ENCODE data around the gene USP2.

Gene USP2

GRCh38 chr11:119381181-119381988 is at the start of gene USP2:
USP2 (minus strand) TSS chr11:119381690; CDS start chr11:119373480, 8,210 bp downstream.
- peak; percentile 97 for DNase-seq (ENCODE audit: low spot score)

- DNase-seq (ENCODE audit: low spot score) = no peak
These were observed 45.8 kb upstream of the USP2 start for GRCh38 chr11:119427279-119427678.

- no peak for DNase-seq (ENCODE audit: low spot score)
These were observed 44.7 kb upstream of the USP2 start for GRCh38 chr11:119426142-119426541.

- DNase-seq (ENCODE audit: low spot score) = no peak
These were observed 43.3 kb upstream of the USP2 start for GRCh38 chr11:119424775-119425174.

- DNase-seq (ENCODE audit: low spot score) = no peak
These were observed 42.8 kb upstream of the USP2 start for GRCh38 chr11:119424276-119424675.

- peak; percentile 24 for DNase-seq (ENCODE audit: low spot score)
These were observed 42.2 kb upstream of the USP2 start for GRCh38 chr11:119423509-119424254.

- DNase-seq (ENCODE audit: low spot score) = peak; percentile 83
These were observed 41.5 kb upstream of the USP2 start, which contains the start of gene THY1 for GRCh38 chr11:119422809-119423508. THY1 (minus strand) TSS chr11:119423172; CDS start chr11:119420905, 2,267 bp downstream.

- DNase-seq (ENCODE audit: low spot score) = peak; percentile 57
These were observed 40.7 kb upstream of the USP2 start for GRCh38 chr11:119421941-119422808.

- DNase-seq (ENCODE audit: low spot score) = no peak
These were observed 39.9 kb upstream of the USP2 start for GRCh38 chr11:119421351-119421750.

GRCh38 chr11:119420631-119421030 is 39.1 kb upstream of the USP2 start:
- no peak for DNase-seq (ENCODE audit: low spot score)

GRCh38 chr11:119419834-119420492 is 38.5 kb upstream of the USP2 start:
- DNase-seq (ENCODE audit: low spot score) = no peak

GRCh38 chr11:119419246-119419645 is 37.8 kb upstream of the USP2 start:
- no peak for DNase-seq (ENCODE audit: low spot score)

GRCh38 chr11:119418759-119419158 is 37.3 kb upstream of the USP2 start:
- no peak for DNase-seq (ENCODE audit: low spot score)

- no peak for DNase-seq (ENCODE audit: low spot score)
These were observed 36.4 kb upstream of the USP2 start for GRCh38 chr11:119417726-119418540.

- DNase-seq (ENCODE audit: low spot score) = no peak
These were observed 35.4 kb upstream of the USP2 start for GRCh38 chr11:119416606-119417580.

- DNase-seq (ENCODE audit: low spot score) = no peak
These were observed 34.5 kb upstream of the USP2 start for GRCh38 chr11:119415966-119416365.

- no peak for DNase-seq (ENCODE audit: low spot score)
These were observed 34.0 kb upstream of the USP2 start for GRCh38 chr11:119415517-119415916.

- DNase-seq (ENCODE audit: low spot score) = no peak
These were observed 33.2 kb upstream of the USP2 start for GRCh38 chr11:119414734-119415133.

GRCh38 chr11:119414321-119414720 is 32.8 kb upstream of the USP2 start:
- no peak for DNase-seq (ENCODE audit: low spot score)
